ENCODE measurements around the gene SHISA4.

DNA sequence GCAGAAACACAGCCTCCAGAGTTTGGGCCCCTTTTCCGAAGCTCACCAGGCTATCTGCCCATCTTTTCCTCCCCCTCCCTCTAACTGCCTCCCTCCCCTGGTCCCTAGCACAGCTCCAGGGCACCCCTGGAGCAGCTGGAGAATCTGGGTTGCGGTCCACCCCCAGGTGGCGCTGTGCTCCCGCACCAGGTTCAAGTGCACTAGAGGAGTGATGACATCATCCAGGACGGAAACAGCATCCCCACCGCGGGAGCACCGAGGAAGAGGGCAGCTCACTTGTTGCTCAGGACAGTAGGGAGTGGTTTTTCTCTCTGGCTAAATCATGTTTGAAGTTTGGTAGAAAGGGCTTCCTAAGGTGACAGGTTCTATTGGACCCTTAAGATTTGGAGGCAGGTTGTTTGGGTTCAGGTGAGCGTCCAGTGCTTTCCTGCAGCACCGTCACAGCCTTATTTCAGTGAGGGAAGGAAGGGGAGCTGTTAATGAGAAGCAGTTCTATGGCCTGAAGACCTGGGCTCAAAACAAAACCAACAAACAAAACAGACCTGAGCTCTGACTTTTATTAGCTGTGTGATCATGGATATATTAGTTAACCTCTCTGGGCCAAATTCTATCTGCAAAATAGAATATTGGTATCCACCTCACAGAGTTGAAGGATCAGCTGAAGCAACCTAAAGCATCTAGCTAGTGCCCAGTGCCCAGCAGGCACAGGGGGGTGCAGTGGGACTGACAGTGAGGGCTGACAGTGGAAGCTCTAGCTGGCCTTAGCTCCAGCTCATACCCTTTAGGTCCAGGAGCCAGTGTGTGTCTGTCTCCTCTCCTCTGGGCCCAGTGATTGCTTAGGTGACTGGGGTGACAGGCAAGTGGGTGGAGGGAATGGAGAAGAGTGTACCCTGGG is 7.5 kb downstream of the SHISA4 start:
- TF ChIP-seq, protein P1, sequence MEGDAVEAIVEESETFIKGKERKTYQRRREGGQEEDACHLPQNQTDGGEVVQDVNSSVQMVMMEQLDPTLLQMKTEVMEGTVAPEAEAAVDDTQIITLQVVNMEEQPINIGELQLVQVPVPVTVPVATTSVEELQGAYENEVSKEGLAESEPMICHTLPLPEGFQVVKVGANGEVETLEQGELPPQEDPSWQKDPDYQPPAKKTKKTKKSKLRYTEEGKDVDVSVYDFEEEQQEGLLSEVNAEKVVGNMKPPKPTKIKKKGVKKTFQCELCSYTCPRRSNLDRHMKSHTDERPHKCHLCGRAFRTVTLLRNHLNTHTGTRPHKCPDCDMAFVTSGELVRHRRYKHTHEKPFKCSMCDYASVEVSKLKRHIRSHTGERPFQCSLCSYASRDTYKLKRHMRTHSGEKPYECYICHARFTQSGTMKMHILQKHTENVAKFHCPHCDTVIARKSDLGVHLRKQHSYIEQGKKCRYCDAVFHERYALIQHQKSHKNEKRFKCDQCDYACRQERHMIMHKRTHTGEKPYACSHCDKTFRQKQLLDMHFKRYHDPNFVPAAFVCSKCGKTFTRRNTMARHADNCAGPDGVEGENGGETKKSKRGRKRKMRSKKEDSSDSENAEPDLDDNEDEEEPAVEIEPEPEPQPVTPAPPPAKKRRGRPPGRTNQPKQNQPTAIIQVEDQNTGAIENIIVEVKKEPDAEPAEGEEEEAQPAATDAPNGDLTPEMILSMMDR (conservative IDR thresholded peaks at IDR 0.05; ENCODE audit: low read depth, low read length), result peak; percentile 92
- TF ChIP-seq EZH2 (IDR thresholded peaks at IDR 0.05; ENCODE audit: low read length, unreplicated experiment), result no peak

Measured in PC-3 (cell line).